Measurements from ENCODE around the gene OR2L13. TPM values are rescaled to one million over a fixed set of nuclear protein-coding genes. Genes with fewer than 3 reads are reported as not detected.

Gene OR2L13
- total RNA-seq, 1 donor = 0.21 TPM

DNA sequence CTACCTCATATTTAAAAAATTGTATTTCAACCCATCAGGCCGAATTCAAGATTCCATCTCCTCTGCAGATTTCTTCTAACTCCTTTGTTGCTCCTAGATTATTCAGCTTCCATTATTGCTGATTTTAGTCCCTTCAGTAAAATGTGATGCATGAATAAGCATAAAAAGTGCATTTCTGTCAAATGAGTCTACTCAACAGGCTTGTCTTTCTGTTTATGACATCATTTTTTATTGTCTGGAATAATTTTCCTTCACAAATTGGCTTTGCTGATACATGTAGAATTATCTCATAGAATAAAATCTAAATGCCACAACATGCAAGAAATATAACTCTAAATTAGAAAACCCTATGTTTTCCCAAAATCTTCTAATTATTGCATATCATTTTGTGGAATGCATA lies 48.3 kb downstream of the OR2L13 start:
- H3K9me3 ChIP-seq (ENCODE audit: low read depth, low read length) = no peaks in the 10 kb centered on the region
- H3K27me3 ChIP-seq (ENCODE audit: insufficient read depth, low read length) = no peaks in the 10 kb centered on the region
- no peak overlapping the region for H3K4me3 ChIP-seq (ENCODE audit: low read length)
- H3K4me1 ChIP-seq (ENCODE audit: insufficient read depth, low read length) = no peaks in the 10 kb centered on the region

DNA sequence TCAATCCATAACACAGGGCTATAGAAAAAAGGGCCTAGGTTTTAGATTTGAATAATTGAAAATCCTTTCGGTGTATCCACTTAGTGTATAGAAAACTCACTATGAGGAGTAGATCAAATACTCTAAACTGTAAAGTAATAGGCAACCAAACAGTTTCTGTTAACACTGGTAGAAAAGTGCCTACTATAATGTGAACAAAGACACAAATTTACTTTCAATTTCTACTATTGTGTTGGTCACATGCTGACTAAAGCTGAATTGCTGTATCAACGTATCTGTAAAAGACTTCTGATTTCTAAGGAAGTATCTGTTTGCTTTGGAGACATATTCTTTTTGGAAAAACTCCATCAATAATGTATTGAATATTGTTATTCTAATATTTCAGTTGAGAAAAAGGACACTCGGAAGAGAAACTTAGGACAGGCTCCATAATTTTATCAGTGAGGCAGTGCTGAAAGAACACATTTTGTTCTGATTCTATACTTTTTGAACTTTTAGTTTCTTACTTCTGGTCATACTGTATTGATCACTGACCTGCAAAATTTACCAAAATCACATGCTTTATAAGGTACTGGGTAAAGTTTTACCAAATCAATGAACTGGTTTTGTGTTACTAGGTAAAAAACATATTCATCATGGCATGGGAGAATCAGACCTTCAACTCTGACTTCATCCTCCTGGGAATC lies 49.7 kb downstream of the OR2L13 start, which contains the start of gene OR2M5:
TSS of gene OR2M5 (plus strand) at position 636 of the 686 bp plus-strand sequence. CDS start at position 636, 0 bp downstream.
- Histone ChIP-seq H3K27me3 (ENCODE audit: insufficient read depth, low read length) (no peaks in the 10 kb centered on the region), H3K9me3 (ENCODE audit: low read depth, low read length) (no peaks in the 10 kb centered on the region), H3K4me3 (ENCODE audit: low read length) (no peak within 1 kb of the TSS), H3K4me1 (ENCODE audit: insufficient read depth, low read length) (no peaks in the 10 kb centered on the region)

Other genes starting within 250 kb of the OR2L13 start
- gene TRIM58, start 238.0 kb upstream of the OR2L13 start, total RNA-seq = 15.2 TPM
- gene OR2W3, start 199.6 kb upstream of the OR2L13 start, total RNA-seq = 1.2 TPM
- gene OR2T8, start 174.9 kb upstream of the OR2L13 start, total RNA-seq = 0.10 TPM
- gene OR2AJ1, start 170.3 kb upstream of the OR2L13 start, total RNA-seq = not detected
- gene OR2L8, start 146.3 kb upstream of the OR2L13 start, total RNA-seq = 0.31 TPM
- gene OR2AK2, start 130.0 kb upstream of the OR2L13 start, total RNA-seq = 0.10 TPM
- not detected for gene OR2L5, start 81.5 kb upstream of the OR2L13 start, total RNA-seq
- under 0.01 TPM for gene OR2L2, start 65.1 kb upstream of the OR2L13 start, total RNA-seq
- gene OR2L3, start 48.3 kb upstream of the OR2L13 start, total RNA-seq = not detected
- gene OR2M5, start 50.0 kb downstream of the OR2L13 start, total RNA-seq = not detected
- gene OR2M2, start 79.6 kb downstream of the OR2L13 start, total RNA-seq = 0.10 TPM
- gene OR2M3, start 102.1 kb downstream of the OR2L13 start, total RNA-seq = not detected
- gene OR2M4, start 136.2 kb downstream of the OR2L13 start, total RNA-seq = not detected
- not detected for gene OR2T33, start 182.8 kb downstream of the OR2L13 start, total RNA-seq
- gene OR2T12, start 208.2 kb downstream of the OR2L13 start, total RNA-seq = not detected
- not detected for gene OR2M7, start 229.4 kb downstream of the OR2L13 start, total RNA-seq